Coronary artery (tissue), 2 donors: ENCODE results near the gene WDR17.

ENCODE experiments used
- DNase-seq: peaks from one replicate; pipeline ENCODE4 v3.0.0-alpha.2; 2017; ENCODE audit warnings: low spot score
- H3K27ac ChIP-seq, 2 donors: fragments of 200-600 bp; sonication (generic); one replicate each; pipeline ENCODE4 v1.5.1; 2016 to 2019
- H3K4me3 ChIP-seq: fragments of 200-600 bp; sonication (generic); 2 replicates; pipeline ENCODE4 v1.5.1; 2016; ENCODE audit warnings: mild to moderate bottlenecking, moderate library complexity
- CTCF ChIP-seq: fragments of 200-600 bp; sonication (generic); IDR thresholded peaks from one replicate; pipeline ENCODE4 v1.5.1; 2019; ENCODE audit warnings: antibody characterized with exemption

WDR17 gene

GRCh38 chr4:176217510-176217909 is 151.9 kb downstream of the WDR17 start:
- Histone ChIP-seq H3K27ac (no peak overlapping the region), H3K4me3 (no peak overlapping the region)
- no peak for DNase-seq
- no peak for TF ChIP-seq CTCF

GRCh38 chr4:176222149-176222548 is 156.5 kb downstream of the WDR17 start:
- no peak for DNase-seq
- Histone ChIP-seq H3K4me3 (no peak overlapping the region), H3K27ac (no peak overlapping the region)
- TF ChIP-seq CTCF: no peak

- Histone ChIP-seq H3K4me3 (no peak overlapping the region), H3K27ac (no peak overlapping the region)
- no peak for DNase-seq
- TF ChIP-seq CTCF: no peak
Observed at GRCh38 chr4:176223561-176223960, 157.9 kb downstream of the WDR17 start.

- Histone ChIP-seq H3K27ac (no peak overlapping the region), H3K4me3 (no peak overlapping the region)
- TF ChIP-seq CTCF: no peak
- no peak for DNase-seq
Observed at GRCh38 chr4:176226736-176227135, 161.1 kb downstream of the WDR17 start.

- TF ChIP-seq CTCF: no peak
- Histone ChIP-seq H3K27ac (peak overlapping the region in 1 of 2 donors; percentile 51), H3K4me3 (no peak overlapping the region)
- DNase-seq: no peak
Observed at GRCh38 chr4:176229645-176230044, 164.0 kb downstream of the WDR17 start.
